Heart right ventricle (tissue), 16 donors: ENCODE data around the gene DENND1A. TPM values are rescaled to one million over a fixed set of nuclear protein-coding genes. Genes with fewer than 3 reads are reported as not detected.
"Not testable (repeated sequence)": the region's sequence is repeated elsewhere in the genome, so short reads cannot be mapped to it uniquely, and the experiment has no call there.

Experiments used
- ATAC-seq, 8 donors: fragments of 200-7000 bp; cut with Tn5 transposase; one replicate each; pipeline ENCODE4 v1.9.1; 2020; ENCODE audit warnings: mild to moderate bottlenecking in 8 of 8, moderate library complexity in 8 of 8, moderate number of reproducible peaks in 1 of 8
- DNase-seq, 2 donors: peaks; one replicate each; pipeline ENCODE4 v3.0.0-alpha.2; 2020
- H3K27ac ChIP-seq, 10 donors: fragments of 200-600 bp; sonication (generic) in 2 of 10; one replicate each; pipeline versions ENCODE4 v1.5.0 to v1.8.0; 2020 to 2022; ENCODE audit warnings: mild to moderate bottlenecking in 3 of 10
- H3K27me3 ChIP-seq, 7 donors: fragments of 200-600 bp; one replicate each; pipeline ENCODE4 v1.8.0; 2021 to 2022; ENCODE audit warnings: mild to moderate bottlenecking in 2 of 7
- H3K36me3 ChIP-seq, 9 donors: fragments of 200-600 bp; sonication (generic) in 1 of 9; one replicate each; pipeline versions ENCODE4 v1.5.0 to v1.8.0; 2020 to 2022; ENCODE audit warnings: mild to moderate bottlenecking in 2 of 9
- H3K4me1 ChIP-seq, 9 donors: fragments of 200-600 bp; sonication (generic) in 1 of 9; one replicate each; pipeline versions ENCODE4 v1.5.0 to v1.8.0; 2020 to 2022; ENCODE audit warnings: mild to moderate bottlenecking in 4 of 9
- H3K4me3 ChIP-seq, 10 donors: fragments of 200-600 bp; sonication (generic) in 2 of 10; one replicate each; pipeline versions ENCODE4 v1.5.0 to v1.8.0; 2020 to 2022; ENCODE audit warnings: mild to moderate bottlenecking in 7 of 10, moderate library complexity in 2 of 10
- H3K9me3 ChIP-seq, 11 donors: fragments of 200-600 bp in 10 of 11; sonication (generic) in 2 of 11; one replicate each; pipeline versions ENCODE4 v1.5.0 to v1.8.0; 2013 to 2022; ENCODE audit warnings: mild to moderate bottlenecking in 2 of 11, control low read depth in 1 of 11, moderate library complexity in 1 of 11
- CTCF ChIP-seq, 9 donors: fragments of 200-600 bp; sonication (generic) in 2 of 9; IDR thresholded peaks; one replicate each; pipeline versions ENCODE4 v1.5.0 to v1.8.0; 2021 to 2022; ENCODE audit warnings: antibody characterized with exemption in 9 of 9, mild to moderate bottlenecking in 5 of 9, moderate library complexity in 1 of 9
- WGBS, 2 donors: extraction: QIAGEN DNeasy Blood & Tissue Kit; methylation state at CpG; one replicate each; pipeline ENCODE4 v1.1.7; 2013; ENCODE audit warnings: inconsistent platforms in 1 of 2; 5-methylcytosine and 5-hydroxymethylcytosine counted together
- intact Hi-C, 10 donors: fragments of 100-400 bp; cut with DNase I; formaldehyde crosslinking; loops; one replicate each; pipeline versions ENCODE4 v1.11.1 to v1.14.2; 2022
- polyA plus RNA-seq, 2 donors: library from polyadenylated mRNA; stranded (reverse); fragments of 200-250 nt; gene quantifications; one replicate each; pipeline ENCODE4 v1.2.3, GENCODE V29; 2013
- total RNA-seq, 10 donors: library from RNA; stranded (reverse); fragmentation: NEBNext Ultra II Directional in 3 of 10; extraction: Animal tissue kit (Norgen Biotek cat#: 25700) in 3 of 10; gene quantifications; one replicate each; pipeline versions ENCODE4 v1.2.1 to v1.2.4, GENCODE V29; 2021 to 2023
- donor health status: Arrhythmogenic right ventricular cardiomyopathy.
- donor health status: ischemic (EF 13 %, LVEDD 7.1; RV severe dilation, severe dysfunction).
- donor health status: healthy with polysubstance abuse.
- donor health status: DM: no; HTN: yes; CAD: no.
- donor health status: DM: no; HTN: no; CAD: no.
- donor health status: ischemic (EF 25% LVEDD 6.9; RV normal size, moderate dysfunction).
- donor health status: ischemic (EF 25% LVEDD 5.7; RV mildly dilated, moderate dysfunction).
- donor health status: healthy.
- donor health status: DM: yes; HTN: yes; CAD: no.
- donor health status: Ischemic cardiomyopathy.
- donor health status: ischemic (EF 35%, LVEDD 5.7; RV mildly dilated, moderate dysfunction).
- donor health status: nonischemic (EF 11% LVEDD 7.7; RV severe dilation, severe dysfunction).
- donor health status: DM: yes; HTN: yes; CAD: no.
- donor health status: PGD.
- donor health status: ischemic (EF 29% LVEDD 5.4; RV normal size, mild dysfunction).
- donor health status: nonischemic (EF 23%, LVEDD 6.1; RV moderate dilation, normal function).

DENND1A gene
- total and polyA plus RNA-seq, 12 donors: 7.3 to 19.6 (median 12.2) TPM

GRCh38 chr9:123639743-123640142 is 290.2 kb downstream of the DENND1A start:
- no peaks in the 10 kb centered on the region for H3K9me3 ChIP-seq
- no peak overlapping the region for H3K27ac ChIP-seq
- H3K36me3 ChIP-seq: peaks cover 0 to 5% (median 0%) of the 10 kb centered on the region in 9 donors
- no peaks in the 10 kb centered on the region for H3K27me3 ChIP-seq
- DNase-seq (no peak), ATAC-seq (no peak)
- no peak for TF ChIP-seq CTCF (IDR thresholded peaks at IDR 0.05)
- H3K4me1 ChIP-seq: peaks cover 0 to 37% (median 12%) of the 10 kb centered on the region in 9 donors
- no peak overlapping the region for H3K4me3 ChIP-seq
- 95 to 100% methylated on average over 1 of the region's 1 CpG for WGBS, 2 donors
- intact Hi-C loops: no loop called here

GRCh38 chr9:123637945-123638634 is 291.8 kb downstream of the DENND1A start:
- peak in 1 of 8 donors; percentile 34 for ATAC-seq

GRCh38 chr9:123637606-123637944 is 292.4 kb downstream of the DENND1A start:
- intact Hi-C loops: no loop called here
- TF ChIP-seq CTCF (IDR thresholded peaks at IDR 0.05): no peak
- Histone ChIP-seq H3K27me3 (no peaks in the 10 kb centered on the region), H3K27ac (peak overlapping the region in 1 of 10 donors; percentile 33), H3K4me1 (peaks cover 0 to 32% (median 5%) of the 10 kb centered on the region in 9 donors), H3K4me3 (peak overlapping the region in 4 of 10 donors; percentile 4 to 27 (median 13)), H3K9me3 (no peaks in the 10 kb centered on the region), H3K36me3 (no peaks in the 10 kb centered on the region)
- 31 to 51% methylated on average over 3 of the region's 3 CpGs for WGBS, 2 donors
- DNase-seq (no peak), ATAC-seq (peak in 1 of 8 donors; percentile 22)

More at GRCh38 chr9:123637945-123638634, 291.8 kb downstream of the DENND1A start:
- H3K4me3 ChIP-seq: peak overlapping the region in 2 of 10 donors; percentile 14 to 22
- H3K27ac ChIP-seq: peak overlapping the region in 1 of 10 donors; percentile 34
- H3K36me3 ChIP-seq: no peaks in the 10 kb centered on the region
- H3K27me3 ChIP-seq: no peaks in the 10 kb centered on the region
- no peak for TF ChIP-seq CTCF (IDR thresholded peaks at IDR 0.05)
- intact Hi-C loops: no loop called here
- no peaks in the 10 kb centered on the region for H3K9me3 ChIP-seq
- H3K4me1 ChIP-seq: peaks cover 0 to 37% (median 10%) of the 10 kb centered on the region in 9 donors
- no peak for DNase-seq
- 63 to 70% methylated on average over 10 of the region's 10 CpGs for WGBS, 2 donors

GRCh38 chr9:123636805-123637204 is 293.1 kb downstream of the DENND1A start:
- not testable (repeated sequence) for H3K4me3 ChIP-seq
- WGBS, 2 donors: 97% methylated on average over 10 of the region's 10 CpGs

GRCh38 chr9:123631862-123632261 is 298.1 kb downstream of the DENND1A start:
- Histone ChIP-seq H3K4me1 (peaks cover 0 to 11% (median 0%) of the 10 kb centered on the region in 9 donors), H3K36me3 (peaks cover 0 to 28% (median 7%) of the 10 kb centered on the region in 9 donors), H3K4me3 (no peak overlapping the region), H3K9me3 (no peaks in the 10 kb centered on the region), H3K27me3 (no peaks in the 10 kb centered on the region), H3K27ac (no peak overlapping the region)
- intact Hi-C loops: no loop called here
- ATAC-seq (no peak), DNase-seq (no peak)
- no peak for TF ChIP-seq CTCF (IDR thresholded peaks at IDR 0.05)
- WGBS, 2 donors: 65 to 71% methylated on average over 3 of the region's 3 CpGs

More at GRCh38 chr9:123636805-123637204, 293.1 kb downstream of the DENND1A start:
- H3K4me1 ChIP-seq: peaks cover 0 to 25% (median 0%) of the 10 kb centered on the region in 9 donors
- DNase-seq, ATAC-seq, H3K27ac ChIP-seq, H3K9me3 ChIP-seq, H3K36me3 ChIP-seq, H3K27me3 ChIP-seq, intact Hi-C loops: not testable (repeated sequence)
